HG03521 (cell line): ENCODE results near the gene CYP1B1.

ENCODE experiments used
- ATAC-seq: cut with Tn5 transposase; IDR thresholded peaks from one replicate; pipeline ENCODE4 v1.9.1; 2021; ENCODE audit warnings: mild to moderate bottlenecking, moderate library complexity; ENCODE audit not compliant: unreplicated experiment

CYP1B1 gene

GRCh38 chr2:38076710-38077430 lies 919 bp upstream of the CYP1B1 start:
- ATAC-seq, result peak; percentile 53

GRCh38 chr2:38076152-38076709 lies 280 bp upstream of the CYP1B1 start:
- ATAC-seq, result peak; percentile 42

GRCh38 chr2:38074764-38075506 lies 1.0 kb downstream of the CYP1B1 start:
- ATAC-seq, result no peak

- ATAC-seq, result no peak
Observed at GRCh38 chr2:38074058-38074763, 1.7 kb downstream of the CYP1B1 start.

- no peak for ATAC-seq
Observed at GRCh38 chr2:38073211-38074057, 2.5 kb downstream of the CYP1B1 start.

DNA sequence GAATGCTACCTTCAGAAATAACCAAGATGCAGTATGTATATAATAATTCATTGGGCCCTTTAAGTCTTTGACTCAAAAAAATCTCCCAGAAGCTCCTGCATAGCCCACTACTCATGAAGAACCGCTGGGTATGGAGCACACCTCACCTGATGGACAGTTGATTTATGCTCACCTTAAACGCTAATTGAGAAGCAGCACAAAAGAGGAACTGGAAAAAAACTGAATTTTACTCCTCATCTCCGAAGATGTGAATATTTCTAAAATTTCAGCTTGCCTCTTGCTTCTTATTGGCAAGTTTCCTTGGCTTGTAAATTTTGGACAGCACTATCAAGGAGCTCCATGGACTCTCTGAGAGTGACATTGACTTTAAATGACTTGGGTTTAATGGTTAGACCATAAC lies 5.5 kb downstream of the CYP1B1 start:
- no peak for ATAC-seq

DNA sequence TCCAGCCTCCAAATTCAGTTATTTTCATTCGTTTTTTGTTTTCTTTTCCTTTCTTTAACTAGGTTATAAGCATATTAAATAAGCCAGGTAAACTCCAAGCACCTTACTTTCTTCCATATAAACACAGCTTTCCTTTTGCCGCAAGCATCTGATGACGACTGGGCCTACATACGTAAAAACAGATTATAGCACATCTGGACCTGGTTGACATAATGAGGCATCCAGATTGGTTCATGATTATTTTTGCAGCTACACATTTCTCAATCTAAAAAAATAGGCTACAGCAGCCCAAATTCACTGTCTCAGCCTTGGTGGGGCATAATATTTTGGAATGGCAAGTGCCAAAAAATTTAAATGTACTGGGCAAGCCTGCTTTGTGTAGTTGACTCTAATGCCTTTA lies 7.7 kb downstream of the CYP1B1 start:
- no peak for ATAC-seq

DNA sequence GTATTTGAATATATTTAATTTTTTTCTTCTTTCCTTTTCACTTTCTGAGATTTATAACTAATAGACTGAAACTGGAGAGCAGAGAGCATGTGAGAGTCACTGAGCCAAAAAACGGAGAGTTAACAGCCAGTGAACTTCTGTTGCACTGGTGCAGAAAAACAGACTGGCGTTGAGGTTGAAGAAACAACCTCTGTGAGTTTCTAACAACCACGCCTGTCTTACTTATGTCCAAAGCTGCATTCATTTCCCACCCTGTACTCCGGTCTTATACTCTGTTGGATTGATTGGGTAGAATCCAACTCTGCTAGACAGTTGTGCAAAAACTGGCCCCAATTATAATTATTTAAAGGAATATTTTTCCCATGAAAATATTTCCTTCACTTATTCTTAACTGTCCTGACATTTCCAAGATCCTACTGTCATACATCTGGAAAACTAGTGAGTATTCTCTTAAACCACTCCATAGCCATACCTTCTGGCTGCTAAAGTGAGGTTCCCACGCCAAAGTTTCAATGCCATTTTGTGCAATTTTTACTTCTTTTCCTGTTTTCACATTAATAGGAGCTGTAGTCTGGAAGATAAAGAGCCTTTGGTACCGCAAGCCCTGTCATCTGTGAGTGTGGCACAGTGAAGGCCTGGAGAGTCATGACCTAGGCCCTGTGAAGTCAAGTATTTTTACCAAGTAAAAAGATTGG lies 9.4 kb downstream of the CYP1B1 start:
- ATAC-seq, result no peak

DNA sequence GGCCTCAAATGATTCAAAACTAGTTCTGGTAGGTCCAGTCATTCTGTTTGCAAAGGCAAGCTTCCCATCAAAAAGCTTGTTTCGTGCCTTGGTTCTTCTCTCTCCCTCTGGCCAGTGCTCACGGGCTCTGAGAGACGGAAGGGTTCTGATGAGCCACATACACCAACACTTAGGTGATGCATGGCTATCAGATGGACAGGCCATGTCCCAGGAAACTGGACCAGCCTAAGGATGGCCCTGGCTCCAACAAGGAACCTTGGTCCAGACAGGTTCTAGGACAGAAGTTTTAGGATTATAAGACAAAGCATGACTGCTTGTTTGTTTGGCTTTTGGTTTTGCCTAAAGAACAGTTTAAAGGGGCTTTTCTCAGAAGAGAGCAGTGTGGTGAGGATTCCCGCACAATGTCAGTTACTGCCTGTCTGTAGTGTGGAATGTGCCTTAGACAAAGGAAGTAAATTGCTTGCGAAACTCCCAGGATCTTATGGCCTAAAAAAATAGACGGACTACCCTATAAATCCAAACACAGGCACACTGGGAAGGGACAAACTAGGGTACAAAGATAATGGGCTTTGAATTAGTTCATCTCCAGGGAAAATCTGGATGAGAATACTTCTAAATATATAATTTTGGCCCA lies 10.3 kb downstream of the CYP1B1 start:
- no peak for ATAC-seq

DNA sequence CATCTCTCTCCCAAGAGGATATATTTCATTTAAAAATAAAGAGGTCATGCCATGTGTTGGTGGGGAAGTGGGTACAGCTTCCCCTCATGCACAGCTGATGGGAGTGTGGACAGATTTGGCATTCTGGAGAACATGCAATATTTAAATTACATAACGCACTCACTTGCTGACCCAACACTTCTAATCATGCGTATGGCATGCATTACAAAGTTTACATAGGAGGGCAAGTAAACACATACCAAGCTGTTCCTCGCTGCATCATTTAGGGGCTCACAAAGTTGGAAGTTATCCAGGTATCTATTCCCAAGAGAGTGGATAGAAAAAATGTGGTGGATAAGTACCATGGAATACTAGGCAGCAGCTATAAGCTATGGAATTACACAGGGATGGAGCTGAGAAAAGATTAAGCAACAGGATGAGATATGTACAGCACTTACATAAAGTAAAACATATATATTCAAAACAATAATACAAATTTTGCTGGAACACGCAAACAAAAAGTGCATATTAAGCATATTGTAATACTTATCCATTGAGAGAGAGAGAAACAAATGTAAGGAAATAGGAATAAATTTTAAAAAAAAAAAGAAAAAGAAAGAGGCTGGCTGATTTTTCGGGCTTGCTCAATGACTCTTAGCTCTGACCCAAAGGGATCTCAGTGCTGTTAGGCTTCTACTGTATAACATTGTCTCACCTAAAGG lies 11.0 kb downstream of the CYP1B1 start:
- no peak for ATAC-seq

DNA sequence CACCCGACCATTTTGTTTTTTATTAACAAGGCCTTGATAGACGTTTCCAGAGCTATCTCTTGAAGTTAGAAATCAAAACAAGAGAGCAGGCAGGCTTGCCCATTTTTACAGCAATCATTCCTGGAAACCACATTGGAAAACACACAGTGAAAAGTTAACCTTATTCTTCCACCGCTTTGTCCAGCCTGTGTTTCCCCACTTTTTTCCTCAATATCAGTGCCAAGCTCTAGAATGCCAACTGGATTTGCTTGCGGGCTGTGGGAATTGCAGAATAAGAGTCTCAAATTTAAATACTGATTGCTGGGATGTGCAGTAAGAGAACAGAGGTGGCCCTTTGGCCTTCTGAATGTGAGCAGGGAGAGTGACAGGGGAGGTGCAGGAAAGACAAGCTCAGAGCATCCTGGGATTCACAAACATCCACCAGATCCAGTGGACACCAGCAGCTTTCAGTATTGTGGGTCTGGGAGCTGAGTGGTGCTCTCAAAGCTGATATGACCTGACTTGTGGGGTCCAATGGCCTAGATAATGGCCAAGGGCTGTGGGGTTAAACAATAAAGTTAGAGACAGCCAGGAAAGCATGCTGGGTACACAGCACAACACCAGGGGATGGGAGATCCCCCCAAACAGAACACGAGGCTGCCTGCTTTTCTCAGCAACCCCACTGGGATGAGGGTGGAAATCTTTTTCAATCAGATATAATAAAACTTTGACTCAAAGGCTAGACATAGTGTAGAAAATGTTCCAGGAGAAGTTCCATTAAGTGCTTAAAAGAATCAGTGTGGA lies 15.5 kb downstream of the CYP1B1 start:
- no peak for ATAC-seq

DNA sequence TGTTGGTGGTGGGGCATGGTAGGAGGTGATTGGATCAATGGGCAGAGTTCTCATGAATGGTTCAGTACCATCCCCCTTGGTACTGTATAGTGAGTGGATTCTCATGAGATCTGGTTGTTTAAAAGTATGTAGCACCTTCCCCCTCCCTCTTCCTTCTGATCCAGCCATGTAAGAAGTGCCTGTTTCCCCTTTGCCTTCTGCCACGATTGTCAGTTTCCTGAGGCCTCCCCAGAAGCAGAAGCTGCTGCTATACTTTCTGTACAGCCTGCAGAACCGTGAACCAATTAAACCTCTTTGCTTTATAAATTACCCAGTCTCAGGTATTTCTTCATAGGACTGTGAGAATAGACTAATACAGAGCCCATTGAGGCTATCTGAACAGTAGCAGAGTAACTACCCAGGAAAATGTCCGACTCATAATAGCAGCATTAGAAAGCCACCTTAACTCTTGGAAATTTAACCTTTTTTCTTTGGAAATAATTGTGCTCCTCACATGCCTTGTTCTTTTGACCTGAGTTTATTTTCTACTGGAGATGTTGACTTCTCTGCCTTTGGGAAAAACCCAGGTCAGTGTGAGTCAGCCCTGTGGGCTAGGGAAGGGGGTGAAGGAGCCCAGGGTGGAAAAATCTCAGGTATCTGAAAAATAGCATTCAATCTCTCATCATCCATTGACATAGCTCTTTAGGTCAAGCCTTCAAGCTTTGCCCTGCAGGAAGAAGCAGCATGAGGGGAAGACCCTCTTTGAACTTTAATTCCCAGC lies 18.1 kb downstream of the CYP1B1 start:
- ATAC-seq, result no peak

- ATAC-seq, result no peak
Observed at GRCh38 chr2:38056216-38056615, 19.7 kb downstream of the CYP1B1 start.

DNA sequence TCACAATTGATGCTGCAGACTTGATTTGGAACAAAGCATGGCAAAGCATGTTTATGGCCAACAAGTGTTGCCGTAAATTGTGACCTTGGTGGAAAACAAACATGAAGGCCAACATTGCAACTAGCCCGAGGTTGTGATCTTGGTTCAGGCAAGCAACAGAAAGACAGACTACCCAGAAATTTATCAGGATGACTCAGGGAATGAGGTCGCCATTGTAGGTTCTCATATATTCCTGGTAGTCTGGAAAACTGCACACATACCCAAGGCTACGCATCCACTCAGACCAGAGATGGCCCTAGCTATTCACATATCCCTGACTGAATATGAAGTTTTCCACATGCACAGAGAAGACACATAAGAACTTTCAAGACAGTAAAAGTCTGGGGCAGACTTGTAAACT lies 30.1 kb downstream of the CYP1B1 start:
- no peak for ATAC-seq

GRCh38 chr2:38039121-38039910 lies 36.6 kb downstream of the CYP1B1 start:
- no peak for ATAC-seq

- ATAC-seq, result no peak
Observed at GRCh38 chr2:38038682-38039081, 37.3 kb downstream of the CYP1B1 start.
